ENCODE measurements around the gene IKZF3. TPM values are rescaled to one million over a fixed set of nuclear protein-coding genes. Genes with fewer than 3 reads are reported as not detected.

The IKZF3 gene
- total RNA-seq, 1 donor, result 0.81 TPM

- DNase-seq (ENCODE audit: low read depth in 2 of 3, low spot score in 2 of 3), result no peak
Observed at GRCh38 chr17:39820987-39821386, 43.1 kb downstream of the IKZF3 start.

GRCh38 chr17:39820541-39820940, 43.6 kb downstream of the IKZF3 start:
- no peak for DNase-seq (ENCODE audit: low read depth in 2 of 3, low spot score in 2 of 3)

GRCh38 chr17:39818358-39819000, 45.6 kb downstream of the IKZF3 start:
- DNase-seq (ENCODE audit: low read depth in 2 of 3, low spot score in 2 of 3), result no peak

- no peak for DNase-seq (ENCODE audit: low read depth in 2 of 3, low spot score in 2 of 3)
Observed at GRCh38 chr17:39816272-39816671, 47.8 kb downstream of the IKZF3 start.

GRCh38 chr17:39814497-39814896, 49.6 kb downstream of the IKZF3 start:
- no peak for DNase-seq (ENCODE audit: low read depth in 2 of 3, low spot score in 2 of 3)

- DNase-seq (ENCODE audit: low read depth in 2 of 3, low spot score in 2 of 3), result peak; percentile 9 to 63 (median 15)
Observed at GRCh38 chr17:39813631-39814030, 50.5 kb downstream of the IKZF3 start.

GRCh38 chr17:39812466-39812865, 51.6 kb downstream of the IKZF3 start:
- no peak for DNase-seq (ENCODE audit: low read depth in 2 of 3, low spot score in 2 of 3)

GRCh38 chr17:39810939-39811728, 53.0 kb downstream of the IKZF3 start:
- DNase-seq (ENCODE audit: low read depth in 2 of 3, low spot score in 2 of 3), result no peak

- DNase-seq (ENCODE audit: low read depth in 2 of 3, low spot score in 2 of 3), result no peak
Observed at GRCh38 chr17:39809221-39809620, 54.9 kb downstream of the IKZF3 start.

- no peak for DNase-seq (ENCODE audit: low read depth in 2 of 3, low spot score in 2 of 3)
Observed at GRCh38 chr17:39808409-39808997, 55.6 kb downstream of the IKZF3 start.

GRCh38 chr17:39804839-39805238, 59.3 kb downstream of the IKZF3 start:
- DNase-seq (ENCODE audit: low read depth in 2 of 3, low spot score in 2 of 3), result no peak

GRCh38 chr17:39801055-39801454, 63.1 kb downstream of the IKZF3 start:
- no peak for DNase-seq (ENCODE audit: low read depth in 2 of 3, low spot score in 2 of 3)

GRCh38 chr17:39800540-39800939, 63.6 kb downstream of the IKZF3 start:
- DNase-seq (ENCODE audit: low read depth in 2 of 3, low spot score in 2 of 3), result no peak

- no peak for DNase-seq (ENCODE audit: low read depth in 2 of 3, low spot score in 2 of 3)
Observed at GRCh38 chr17:39799395-39799794, 64.7 kb downstream of the IKZF3 start.

- DNase-seq (ENCODE audit: low read depth in 2 of 3, low spot score in 2 of 3), result no peak
Observed at GRCh38 chr17:39794249-39794970, 69.7 kb downstream of the IKZF3 start.

GRCh38 chr17:39793301-39793872, 70.7 kb downstream of the IKZF3 start:
- no peak for DNase-seq (ENCODE audit: low read depth in 2 of 3, low spot score in 2 of 3)

- DNase-seq (ENCODE audit: low read depth in 2 of 3, low spot score in 2 of 3), result no peak
Observed at GRCh38 chr17:39792526-39793221, 71.4 kb downstream of the IKZF3 start.

- DNase-seq (ENCODE audit: low read depth in 2 of 3, low spot score in 2 of 3), result no peak
Observed at GRCh38 chr17:39791111-39791992, 72.8 kb downstream of the IKZF3 start.

GRCh38 chr17:39787743-39788484, 76.2 kb downstream of the IKZF3 start:
- no peak for DNase-seq (ENCODE audit: low read depth in 2 of 3, low spot score in 2 of 3)
